ENCODE results near the gene HIVEP3. TPM values are rescaled to one million over a fixed set of nuclear protein-coding genes. Genes with fewer than 3 reads are reported as not detected.

Gene HIVEP3
- total RNA-seq, 1 experiment from 2014 or later: 11.0 TPM

DNA sequence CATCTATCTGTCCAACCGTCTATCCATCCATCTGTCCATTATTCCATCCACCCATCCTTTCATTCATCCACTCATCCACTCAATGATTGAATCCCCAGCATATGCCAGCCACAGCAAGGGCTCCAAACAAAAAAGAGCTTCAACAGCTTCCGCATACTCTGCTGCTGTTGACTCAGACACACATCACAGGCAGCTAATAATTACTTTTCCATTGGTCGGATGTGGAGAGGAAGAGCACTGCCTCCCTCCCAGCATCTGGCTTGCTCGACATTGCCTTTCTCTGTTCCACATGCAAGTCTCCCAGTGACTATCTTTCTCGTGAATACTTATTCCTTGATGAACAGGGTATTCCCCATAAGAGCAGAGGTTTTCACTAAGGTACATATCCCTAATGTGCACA lies 176.5 kb downstream of the HIVEP3 start:
- H3K9me2 ChIP-seq (ENCODE audit: insufficient read depth): no peaks in the 10 kb centered on the region
- no peak overlapping the region for H3K4me3 ChIP-seq
- no peaks in the 10 kb centered on the region for H4K20me1 ChIP-seq (ENCODE audit: insufficient read depth)
- CTCF ChIA-PET: no interaction called here
- H3F3A ChIP-seq (ENCODE audit: insufficient read depth, low read depth): no peaks in the 10 kb centered on the region
- no peak overlapping the region for H3K4me2 ChIP-seq
- DNase-seq: no peak
- POLR2A ChIA-PET (ENCODE audit: unreplicated experiment): no interaction called here
- no peaks in the 10 kb centered on the region for H3K79me2 ChIP-seq (ENCODE audit: low read depth)
- no peaks in the 10 kb centered on the region for H3K4me1 ChIP-seq (replicated peaks; ENCODE audit: insufficient read depth)
- BruUV-seq (replicated peaks): no TSS peak
- TF ChIP-seq, protein P1, sequence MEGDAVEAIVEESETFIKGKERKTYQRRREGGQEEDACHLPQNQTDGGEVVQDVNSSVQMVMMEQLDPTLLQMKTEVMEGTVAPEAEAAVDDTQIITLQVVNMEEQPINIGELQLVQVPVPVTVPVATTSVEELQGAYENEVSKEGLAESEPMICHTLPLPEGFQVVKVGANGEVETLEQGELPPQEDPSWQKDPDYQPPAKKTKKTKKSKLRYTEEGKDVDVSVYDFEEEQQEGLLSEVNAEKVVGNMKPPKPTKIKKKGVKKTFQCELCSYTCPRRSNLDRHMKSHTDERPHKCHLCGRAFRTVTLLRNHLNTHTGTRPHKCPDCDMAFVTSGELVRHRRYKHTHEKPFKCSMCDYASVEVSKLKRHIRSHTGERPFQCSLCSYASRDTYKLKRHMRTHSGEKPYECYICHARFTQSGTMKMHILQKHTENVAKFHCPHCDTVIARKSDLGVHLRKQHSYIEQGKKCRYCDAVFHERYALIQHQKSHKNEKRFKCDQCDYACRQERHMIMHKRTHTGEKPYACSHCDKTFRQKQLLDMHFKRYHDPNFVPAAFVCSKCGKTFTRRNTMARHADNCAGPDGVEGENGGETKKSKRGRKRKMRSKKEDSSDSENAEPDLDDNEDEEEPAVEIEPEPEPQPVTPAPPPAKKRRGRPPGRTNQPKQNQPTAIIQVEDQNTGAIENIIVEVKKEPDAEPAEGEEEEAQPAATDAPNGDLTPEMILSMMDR (conservative IDR thresholded peaks at IDR 0.05): no peak
- TF ChIP-seq EZH2 (IDR thresholded peaks at IDR 0.05; ENCODE audit: low read depth): no peak
- intact Hi-C loops (cut with micrococcal nuclease; ENCODE audit: unreplicated experiment): no loop called here
- H3K9me3 ChIP-seq (ENCODE audit: insufficient read depth, low read depth): no peaks in the 10 kb centered on the region
- H2AFZ ChIP-seq: no peak overlapping the region
- H3K27me3 ChIP-seq (ENCODE audit: insufficient read depth, low read depth): no peaks in the 10 kb centered on the region
- H3K36me3 ChIP-seq (ENCODE audit: low read depth): no peaks in the 10 kb centered on the region
- no peak overlapping the region for H3K27ac ChIP-seq

DNA sequence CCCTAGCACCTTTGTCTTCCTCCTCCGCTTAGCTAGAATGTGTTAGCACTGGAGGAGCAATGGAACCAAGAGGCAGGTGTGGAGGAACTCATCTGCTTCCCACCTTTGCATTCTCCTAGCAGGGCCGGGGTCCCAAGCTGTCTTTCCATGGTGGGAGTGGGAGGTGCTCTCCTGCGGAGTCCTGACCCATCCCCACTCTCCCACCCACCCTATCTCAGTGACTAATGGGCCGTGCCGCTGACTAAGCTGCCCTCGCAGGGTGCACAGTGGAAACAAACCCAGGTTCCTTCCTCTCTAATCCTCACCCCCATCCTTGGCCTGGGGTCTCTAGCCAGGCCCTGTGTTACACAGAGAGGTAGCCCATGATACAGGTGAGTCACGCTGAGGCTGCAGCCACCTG lies 177.5 kb downstream of the HIVEP3 start:
- intact Hi-C loops (cut with micrococcal nuclease; ENCODE audit: unreplicated experiment): no loop called here
- CTCF ChIA-PET: no interaction called here
- Histone ChIP-seq H3K4me1 (replicated peaks; ENCODE audit: insufficient read depth) (no peaks in the 10 kb centered on the region), H3K4me2 (no peak overlapping the region), H3K4me3 (no peak overlapping the region), H3F3A (ENCODE audit: insufficient read depth, low read depth) (no peaks in the 10 kb centered on the region), H3K9me3 (ENCODE audit: insufficient read depth, low read depth) (no peaks in the 10 kb centered on the region), H3K36me3 (ENCODE audit: low read depth) (no peaks in the 10 kb centered on the region), H4K20me1 (ENCODE audit: insufficient read depth) (no peaks in the 10 kb centered on the region), H3K9me2 (ENCODE audit: insufficient read depth) (no peaks in the 10 kb centered on the region), H3K27ac (no peak overlapping the region), H3K79me2 (ENCODE audit: low read depth) (no peaks in the 10 kb centered on the region), H3K27me3 (ENCODE audit: insufficient read depth, low read depth) (no peaks in the 10 kb centered on the region), H2AFZ (no peak overlapping the region)
- POLR2A ChIA-PET (ENCODE audit: unreplicated experiment): no interaction called here
- DNase-seq: no peak
- TF ChIP-seq EZH2 (IDR thresholded peaks at IDR 0.05; ENCODE audit: low read depth): no peak
- TF ChIP-seq, protein P1 (conservative IDR thresholded peaks at IDR 0.05): no peak
- no TSS peak for BruUV-seq (replicated peaks)

- POLR2A ChIA-PET (ENCODE audit: unreplicated experiment): no interaction called here
- intact Hi-C loops (cut with micrococcal nuclease; ENCODE audit: unreplicated experiment): no loop called here
- H3K27me3 ChIP-seq (ENCODE audit: insufficient read depth, low read depth): no peaks in the 10 kb centered on the region
- no peaks in the 10 kb centered on the region for H3K9me2 ChIP-seq (ENCODE audit: insufficient read depth)
- no peaks in the 10 kb centered on the region for H4K20me1 ChIP-seq (ENCODE audit: insufficient read depth)
- no peak overlapping the region for H3K4me3 ChIP-seq
- no TSS peak for BruUV-seq (replicated peaks)
- CTCF ChIA-PET: no interaction called here
- H3K36me3 ChIP-seq (ENCODE audit: low read depth): no peaks in the 10 kb centered on the region
- no peak overlapping the region for H3K27ac ChIP-seq
- H2AFZ ChIP-seq: no peak overlapping the region
- TF ChIP-seq EZH2 (IDR thresholded peaks at IDR 0.05; ENCODE audit: low read depth): no peak
- TF ChIP-seq, protein P1 (conservative IDR thresholded peaks at IDR 0.05): no peak
- DNase-seq: no peak
- no peaks in the 10 kb centered on the region for H3F3A ChIP-seq (ENCODE audit: insufficient read depth, low read depth)
- no peaks in the 10 kb centered on the region for H3K9me3 ChIP-seq (ENCODE audit: insufficient read depth, low read depth)
- no peaks in the 10 kb centered on the region for H3K4me1 ChIP-seq (replicated peaks; ENCODE audit: insufficient read depth)
- H3K79me2 ChIP-seq (ENCODE audit: low read depth): no peaks in the 10 kb centered on the region
- H3K4me2 ChIP-seq: no peak overlapping the region
These were observed 178.0 kb downstream of the HIVEP3 start for GRCh38 chr1:41740630-41741239.
